ENCODE measurements around the gene OTOS.

Gene OTOS

DNA sequence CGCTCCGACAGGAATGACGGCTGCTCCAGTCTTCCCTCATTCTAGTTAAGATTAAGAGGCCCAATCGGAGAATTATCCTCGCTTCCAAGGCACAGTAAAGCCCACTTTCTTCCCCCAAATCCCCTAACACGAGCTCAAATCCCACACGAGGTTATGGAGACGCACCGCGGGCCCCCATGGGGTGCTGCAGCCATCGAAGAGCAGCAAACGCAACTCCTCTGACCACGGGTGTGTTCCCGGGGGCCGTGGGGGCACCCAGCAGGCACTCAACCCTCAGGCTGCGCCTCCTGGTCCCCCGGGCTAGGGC, 4.8 kb downstream of the OTOS start:
- DNase-seq = no peak

DNA sequence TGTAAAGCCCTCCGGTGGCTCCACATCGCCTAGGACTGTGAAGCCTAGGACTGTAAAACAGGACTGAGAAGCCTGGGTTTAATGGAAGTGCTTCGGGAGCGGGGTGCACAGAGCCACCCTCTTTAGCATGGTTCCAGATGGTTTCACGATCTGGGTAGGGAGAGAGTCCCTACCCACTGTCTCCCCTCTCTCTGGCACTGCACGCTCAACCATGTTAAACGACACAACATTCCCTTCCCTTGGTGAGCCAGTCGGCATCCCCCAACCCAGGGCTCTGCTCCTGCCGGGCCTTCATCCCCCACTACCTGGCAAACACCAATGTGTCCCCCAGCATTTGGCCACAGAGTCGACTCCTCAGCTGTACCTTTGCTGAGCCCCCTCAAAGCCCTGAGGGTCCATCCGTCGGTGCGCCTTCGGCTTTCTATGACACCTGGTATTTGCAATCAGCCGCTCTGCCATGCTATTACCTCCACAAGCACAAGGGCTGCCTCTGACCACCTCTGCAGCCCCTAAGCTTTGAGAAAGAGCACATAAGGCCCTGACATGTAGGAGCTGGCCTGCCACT, 5.4 kb downstream of the OTOS start:
- DNase-seq = no peak

DNA sequence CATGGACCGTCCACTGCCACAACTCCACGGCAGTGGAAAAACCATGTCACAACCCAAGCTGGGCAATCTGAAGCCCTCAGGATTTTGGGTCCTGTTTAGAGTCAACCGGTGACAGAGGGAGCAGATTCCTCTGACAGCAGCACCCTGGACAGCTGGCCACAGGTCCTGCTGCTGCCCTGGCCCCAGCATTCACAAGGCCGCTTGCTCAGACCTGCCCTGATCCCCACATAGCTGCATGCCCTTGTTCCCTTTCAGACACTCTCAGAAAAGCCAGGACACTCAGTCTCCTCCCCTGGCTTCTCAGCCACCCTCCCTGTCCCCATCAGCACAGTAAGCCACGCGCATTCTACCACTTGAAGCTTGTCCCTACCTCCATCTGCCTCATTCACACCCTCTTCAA, 6.0 kb downstream of the OTOS start:
- no peak for DNase-seq

DNA sequence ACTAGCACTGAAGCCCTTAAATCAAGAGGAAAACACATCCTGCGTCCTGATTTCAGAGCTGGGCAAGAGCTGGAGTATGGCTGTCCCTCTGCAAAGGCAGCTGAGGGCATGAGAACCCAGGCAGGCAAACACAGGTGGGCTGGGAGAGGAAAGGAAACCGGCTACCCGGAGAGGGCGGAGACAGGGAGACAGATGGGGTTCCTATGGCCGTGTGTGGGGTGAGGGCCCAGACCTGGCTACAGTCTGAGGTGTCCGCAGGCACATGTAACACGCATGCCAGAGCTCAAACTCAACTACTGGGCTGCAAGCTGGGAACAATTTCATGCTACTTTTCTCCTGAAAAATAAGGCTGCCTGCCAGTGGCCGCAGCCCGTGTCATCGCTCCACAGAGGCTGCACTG, 7.1 kb downstream of the OTOS start:
- DNase-seq = no peak

DNA sequence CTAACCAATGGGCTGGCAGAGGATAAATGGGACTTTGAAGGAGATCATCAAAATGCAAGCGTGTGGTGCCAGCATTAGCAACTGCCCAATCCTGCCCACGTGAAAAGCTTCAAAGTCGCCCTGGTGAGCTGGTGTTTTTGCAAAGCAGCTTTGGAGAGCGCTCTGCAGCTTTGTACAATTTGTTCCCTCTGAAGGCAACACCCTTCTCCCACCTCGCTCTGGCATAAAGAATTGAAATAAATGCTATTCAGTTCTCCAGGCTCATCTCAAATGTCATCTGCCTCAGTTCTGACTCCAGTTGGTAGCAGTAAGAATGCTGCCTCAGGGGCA, 7.8 kb downstream of the OTOS start:
- no peak for DNase-seq

DNA sequence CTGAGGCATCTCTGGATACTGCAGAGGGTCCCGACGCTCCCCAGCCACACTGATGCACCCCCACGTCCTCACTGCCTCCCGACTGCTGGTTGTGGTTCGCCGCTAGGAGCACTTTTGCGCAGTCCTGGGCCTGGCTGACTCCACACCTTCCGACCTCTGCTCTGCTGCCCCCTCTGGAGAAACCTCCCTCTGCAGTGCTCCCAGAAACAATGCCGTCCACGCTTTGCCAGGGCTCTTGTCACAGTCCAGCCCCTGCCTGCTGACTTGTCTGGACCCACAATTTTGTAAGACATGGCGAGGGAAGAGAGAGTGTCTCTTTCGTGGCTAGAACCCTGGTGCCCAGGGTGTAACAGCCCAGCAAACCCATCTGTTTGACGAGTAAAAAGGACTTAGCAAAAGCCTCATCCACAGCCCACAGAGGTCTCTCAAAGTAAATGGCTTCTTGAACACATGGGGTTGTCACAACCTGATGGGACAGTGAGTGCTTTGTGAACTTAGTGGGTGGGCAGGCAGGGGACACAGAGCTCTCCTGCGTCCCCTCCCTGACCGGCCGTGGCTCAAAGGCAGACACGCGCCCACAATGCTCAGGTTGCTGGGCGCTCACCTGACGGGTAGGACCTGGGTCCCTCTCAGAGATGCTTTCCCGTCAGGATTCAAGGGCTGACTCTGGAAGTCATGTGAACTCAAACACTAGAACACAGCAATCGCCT, 8.4 kb downstream of the OTOS start:
- DNase-seq = no peak

DNA sequence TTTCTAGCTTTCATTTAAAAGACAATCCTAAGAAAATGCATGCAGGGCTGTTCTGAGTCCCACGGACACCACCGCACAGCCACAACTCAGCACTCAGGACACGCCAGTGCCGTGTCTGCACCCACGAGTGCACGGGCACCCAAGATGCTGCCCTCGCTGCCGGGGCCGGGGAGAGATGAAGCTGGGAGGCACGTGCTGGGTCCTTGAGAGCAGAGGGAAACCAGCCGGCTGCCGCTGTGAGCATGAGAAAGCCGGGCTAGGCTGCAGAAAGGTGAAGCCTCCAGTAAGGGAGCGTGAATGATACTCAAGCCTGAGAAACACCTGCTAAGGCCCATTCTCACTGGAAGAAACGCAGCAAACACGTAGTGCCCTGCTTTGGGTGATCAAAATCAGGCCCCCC, 9.2 kb downstream of the OTOS start:
- no peak for DNase-seq

DNA sequence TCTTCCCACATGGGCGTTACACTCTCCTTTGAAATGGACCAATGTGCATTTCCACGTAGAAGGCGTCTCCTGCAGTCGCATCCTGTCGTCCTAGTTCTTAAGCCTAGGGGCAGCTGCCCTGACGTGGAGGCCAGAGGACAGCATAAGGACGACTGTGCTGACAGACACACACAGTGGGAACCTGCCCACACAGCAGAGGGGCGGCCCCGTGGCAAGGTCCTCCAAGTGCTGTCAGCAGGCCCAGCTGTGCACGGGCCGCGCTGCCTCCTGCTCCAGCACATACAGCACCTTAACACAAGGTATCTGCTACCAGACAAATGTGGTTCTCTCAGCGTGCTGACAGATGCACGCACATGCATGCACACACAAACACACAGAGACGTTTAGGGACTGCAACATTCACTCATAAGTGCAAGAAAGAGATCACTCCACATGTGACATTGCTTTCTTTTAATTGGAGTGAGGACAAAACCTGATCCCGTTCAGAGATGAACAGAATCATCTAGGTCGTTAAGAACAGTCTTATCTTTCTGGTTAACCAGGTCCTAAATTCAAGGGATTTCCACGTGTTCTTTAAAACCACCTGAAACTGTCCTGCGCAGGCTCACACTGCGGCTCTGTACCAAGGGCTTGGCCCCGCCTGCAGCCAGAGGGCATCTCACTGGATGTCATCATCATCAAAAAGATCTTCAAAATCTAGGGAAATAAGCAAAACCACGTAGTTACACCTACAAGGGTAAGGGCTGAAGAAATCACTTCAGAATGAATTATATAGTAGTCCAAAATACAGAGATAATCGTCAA, 9.9 kb downstream of the OTOS start:
- no peak for DNase-seq

DNA sequence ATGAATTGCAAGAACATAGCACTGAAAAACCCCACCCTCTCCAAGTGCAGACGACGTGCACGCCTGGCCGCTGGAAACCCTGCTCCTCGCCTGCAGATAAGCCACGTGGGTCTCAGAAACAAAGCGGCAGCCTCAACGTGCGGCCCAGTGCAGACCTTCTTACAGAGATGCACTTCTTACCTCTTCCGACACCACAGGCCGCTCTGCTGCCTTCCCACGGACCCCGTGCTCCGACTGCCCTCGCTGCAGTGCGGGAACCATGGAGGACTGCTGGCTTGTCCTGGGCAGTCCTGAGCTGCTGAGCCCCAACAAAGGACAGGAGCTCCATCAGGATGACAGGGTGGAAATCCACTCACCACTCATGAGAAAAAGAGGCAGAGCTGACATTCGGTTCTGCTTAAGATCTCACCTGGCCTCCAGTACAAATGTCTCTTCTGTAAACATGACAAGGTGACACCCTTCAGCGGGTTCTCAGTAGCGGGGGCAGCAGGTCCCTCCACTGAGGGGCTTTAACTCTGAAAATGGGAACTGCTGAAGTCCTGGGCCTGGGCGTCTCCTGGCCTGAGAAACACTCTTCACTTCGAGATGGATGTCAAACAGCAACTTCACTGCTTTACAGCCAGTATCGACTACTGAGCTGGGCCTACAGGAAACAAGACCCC, 10.6 kb downstream of the OTOS start:
- DNase-seq = no peak

DNA sequence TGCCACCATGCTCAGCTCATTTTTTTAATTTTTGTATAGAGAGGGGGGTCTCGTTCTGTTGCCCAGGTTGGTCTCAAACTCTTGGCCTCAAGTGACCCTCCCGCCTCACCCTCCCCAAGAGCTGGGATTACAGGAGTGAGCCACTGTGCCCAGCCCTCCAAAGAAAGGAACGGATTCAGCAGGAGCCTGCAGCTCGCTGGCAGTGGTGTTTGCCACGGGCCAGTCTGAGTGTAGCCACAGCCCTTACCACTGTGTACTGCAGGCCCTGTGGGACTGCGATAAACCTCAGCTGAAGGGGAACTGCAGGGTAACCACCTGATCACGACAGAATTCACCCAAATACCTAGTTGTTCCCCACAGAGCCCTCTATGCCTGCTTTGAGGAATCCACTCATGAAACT, 11.1 kb downstream of the OTOS start:
- no peak for DNase-seq

DNA sequence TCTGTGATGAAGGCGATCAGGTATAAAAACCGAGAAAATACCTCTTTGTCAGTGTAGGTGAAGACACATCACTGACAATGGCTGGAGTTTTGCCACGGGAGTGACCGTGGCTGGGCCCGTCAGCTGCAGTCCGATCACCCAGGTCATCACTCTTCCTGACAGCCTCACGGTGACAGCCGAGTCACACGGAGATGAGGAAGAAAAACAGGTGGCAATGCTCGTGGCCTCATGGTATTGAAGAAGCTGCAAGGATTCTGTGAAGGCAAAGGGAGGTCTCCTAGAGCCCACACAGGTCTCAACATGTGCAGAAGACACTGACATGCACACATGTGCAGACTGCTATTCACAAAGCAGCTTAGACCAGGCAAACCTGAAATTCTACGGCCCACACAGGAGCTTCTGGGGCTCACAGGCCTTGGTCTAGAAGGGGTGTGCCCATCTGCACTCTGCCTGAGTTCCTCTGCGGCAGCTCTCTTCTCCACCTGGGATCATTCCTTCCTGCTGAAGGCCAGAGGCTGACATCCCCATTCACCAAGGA, 11.8 kb downstream of the OTOS start:
- DNase-seq = no peak

DNA sequence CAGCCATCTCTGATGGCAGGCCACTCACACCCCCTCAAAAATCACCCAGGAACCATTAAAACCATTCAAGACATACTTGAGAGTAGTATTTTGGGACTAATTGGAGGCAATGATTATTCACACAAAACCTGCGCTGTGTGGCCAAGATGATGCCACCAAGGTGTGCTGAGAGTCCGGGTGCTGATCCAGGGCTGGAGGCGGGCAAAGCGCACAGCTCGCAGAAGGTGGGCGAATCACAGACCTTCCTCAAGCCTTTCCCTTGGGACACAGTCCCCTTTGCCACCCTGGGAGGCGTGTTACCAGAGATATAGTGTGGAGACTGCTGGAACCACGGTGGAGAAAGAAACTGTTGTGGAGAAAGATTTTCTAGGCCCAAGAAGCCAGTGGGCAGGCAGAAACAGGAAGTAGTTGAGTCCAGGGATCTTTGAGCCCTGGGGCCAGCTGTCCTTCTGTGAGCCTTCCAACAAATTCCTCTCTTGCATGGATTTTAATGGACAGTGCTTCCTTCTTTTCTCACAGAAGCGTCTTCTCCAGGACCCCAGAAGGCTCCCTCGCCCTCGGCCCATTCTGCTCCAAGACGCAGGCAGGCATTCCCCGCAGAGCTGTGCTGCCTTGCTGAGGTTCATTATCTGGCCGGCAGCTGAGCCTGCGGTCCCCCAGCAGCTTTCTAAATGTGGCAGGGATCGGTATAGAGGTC, 12.4 kb downstream of the OTOS start:
- no peak for DNase-seq

DNA sequence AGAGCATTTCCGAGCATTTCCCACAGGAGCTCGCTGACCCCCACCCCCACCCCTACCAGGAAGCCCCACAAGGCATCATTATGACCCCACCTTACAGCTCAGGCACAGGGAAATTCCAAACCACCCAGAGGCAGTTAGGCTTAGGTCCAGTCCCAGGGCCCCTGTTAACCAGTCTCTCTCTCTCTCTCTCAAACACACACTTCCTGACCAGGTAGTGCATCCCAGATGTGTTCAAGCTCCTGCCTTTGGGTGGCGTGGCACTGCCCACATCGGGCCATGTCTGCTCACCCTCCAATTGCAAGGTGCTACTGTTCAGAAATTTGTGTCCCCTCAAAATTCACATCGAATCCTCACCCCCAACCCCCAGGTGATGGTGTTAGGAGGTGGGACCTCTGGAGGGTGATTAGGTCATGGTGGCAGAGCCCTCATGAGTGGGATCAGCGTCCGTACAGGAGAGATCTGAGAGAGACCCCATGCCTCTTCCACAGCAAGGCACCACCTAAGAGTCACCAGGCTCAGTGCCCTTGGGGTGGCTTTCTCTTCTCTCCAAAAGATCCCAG, 13.2 kb downstream of the OTOS start:
- DNase-seq = no peak

DNA sequence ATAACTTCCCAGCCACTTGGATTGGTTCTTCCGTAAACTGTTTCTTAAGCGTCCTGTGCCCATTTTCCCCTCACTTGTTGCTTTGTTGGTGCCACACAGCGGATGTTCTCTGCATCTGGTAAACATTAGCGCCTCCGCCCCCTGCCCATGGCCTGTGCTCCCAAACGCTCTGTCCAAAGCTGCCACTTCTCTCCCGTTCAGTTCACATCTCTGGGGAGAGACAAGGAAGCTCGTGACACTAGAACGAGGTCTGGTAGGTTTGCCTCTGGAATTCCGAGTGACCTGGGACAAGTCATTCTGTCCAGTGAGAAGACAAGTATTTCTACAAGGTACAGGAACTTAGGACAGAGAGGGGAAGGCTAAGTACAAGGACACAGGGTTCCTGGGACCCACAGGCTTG, 13.7 kb downstream of the OTOS start:
- DNase-seq = no peak

DNA sequence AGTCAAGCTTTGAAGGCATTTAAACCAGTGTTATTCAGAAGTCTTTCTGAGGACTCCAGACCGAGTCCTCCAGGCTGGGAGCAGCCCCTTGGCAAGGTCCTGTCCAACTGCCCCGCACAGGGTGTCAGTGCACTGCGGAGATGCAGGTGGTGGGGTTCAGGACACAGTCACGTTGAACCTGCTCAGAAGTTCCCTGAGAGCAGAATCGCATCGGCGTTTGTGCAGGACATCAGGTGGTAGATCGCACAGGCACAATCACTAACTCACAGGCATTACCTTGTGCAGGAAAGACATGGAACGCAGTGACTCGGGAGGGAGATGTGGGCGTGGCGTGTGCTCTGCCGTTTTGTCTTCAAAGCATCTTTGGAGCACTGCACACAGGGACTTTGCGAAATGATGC, 14.7 kb downstream of the OTOS start:
- no peak for DNase-seq

DNA sequence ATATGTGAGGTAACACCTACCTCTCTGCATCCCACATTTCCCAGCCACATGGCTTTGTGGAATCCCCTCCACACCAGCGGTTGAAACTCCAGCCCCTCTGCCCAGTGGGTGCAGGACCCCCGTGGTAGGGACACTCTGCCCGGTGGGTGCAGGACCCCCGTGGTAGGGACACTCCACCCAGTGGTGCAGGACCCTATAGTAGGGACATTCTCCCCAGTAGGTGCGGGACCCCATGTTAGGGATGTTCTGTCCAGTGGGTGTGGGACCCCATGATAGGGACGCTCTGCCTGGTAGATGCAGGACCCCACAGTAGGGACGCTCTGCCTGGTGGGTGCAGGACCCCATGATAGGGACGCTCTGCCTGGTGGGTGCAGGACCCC, 15.8 kb downstream of the OTOS start:
- DNase-seq = no peak

DNA sequence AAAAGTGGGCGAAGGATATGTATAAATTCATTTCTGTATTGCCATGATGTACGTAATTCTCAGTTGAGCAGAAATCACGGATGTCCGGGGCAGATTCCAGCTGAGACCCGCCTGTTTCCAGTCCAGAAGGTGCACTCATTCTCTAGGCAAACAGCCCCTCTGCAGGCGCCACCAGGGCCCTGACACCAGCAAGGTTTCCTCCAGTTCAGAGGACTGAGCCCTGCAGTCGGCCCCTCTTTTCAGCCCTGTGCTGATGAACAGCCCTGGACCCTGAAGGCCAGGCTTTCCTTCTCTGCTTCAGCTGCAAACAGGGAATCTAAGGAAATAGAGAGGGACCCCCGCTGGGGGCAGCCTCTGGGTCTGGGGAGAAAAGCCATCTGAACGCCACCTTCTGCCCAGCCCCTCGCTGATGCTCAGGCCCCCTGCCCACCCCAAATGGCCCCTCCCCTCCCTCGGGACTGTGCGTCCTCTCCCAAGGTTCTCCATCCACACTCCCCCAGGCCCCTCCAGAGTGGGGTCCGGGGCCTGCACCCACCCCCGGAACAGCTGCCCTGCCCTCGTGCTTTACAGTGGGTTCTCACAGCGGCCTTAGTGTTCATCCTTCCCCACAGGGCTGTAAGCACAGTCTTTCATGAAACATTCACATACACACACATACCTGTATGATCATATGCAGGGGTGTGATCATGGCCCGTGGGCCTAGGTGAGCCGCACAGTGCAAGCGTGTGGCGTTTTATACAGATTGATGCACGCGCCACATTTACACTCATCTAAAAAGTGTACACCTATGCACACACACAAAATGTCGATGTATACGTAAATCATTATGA, 16.4 kb downstream of the OTOS start:
- no peak for DNase-seq

DNA sequence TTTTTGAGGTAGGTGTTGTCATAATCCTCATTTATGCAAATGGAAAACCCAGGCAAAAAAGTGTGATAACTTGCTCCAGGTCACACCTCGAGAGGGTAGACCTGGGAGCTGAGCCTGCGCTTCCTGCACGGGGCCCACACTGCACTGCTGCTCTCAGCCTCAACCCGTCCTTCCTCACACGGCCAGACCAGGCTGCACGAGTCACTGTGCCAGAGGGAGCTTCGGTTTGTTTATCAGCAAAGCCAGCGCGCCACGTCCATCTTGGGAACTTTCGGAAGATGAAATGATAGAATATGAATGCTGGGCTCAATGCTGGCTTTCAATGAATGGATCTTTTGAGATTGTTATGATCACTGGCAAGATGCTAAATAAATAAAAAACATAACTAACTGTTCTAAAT, 18.8 kb downstream of the OTOS start:
- no peak for DNase-seq

DNA sequence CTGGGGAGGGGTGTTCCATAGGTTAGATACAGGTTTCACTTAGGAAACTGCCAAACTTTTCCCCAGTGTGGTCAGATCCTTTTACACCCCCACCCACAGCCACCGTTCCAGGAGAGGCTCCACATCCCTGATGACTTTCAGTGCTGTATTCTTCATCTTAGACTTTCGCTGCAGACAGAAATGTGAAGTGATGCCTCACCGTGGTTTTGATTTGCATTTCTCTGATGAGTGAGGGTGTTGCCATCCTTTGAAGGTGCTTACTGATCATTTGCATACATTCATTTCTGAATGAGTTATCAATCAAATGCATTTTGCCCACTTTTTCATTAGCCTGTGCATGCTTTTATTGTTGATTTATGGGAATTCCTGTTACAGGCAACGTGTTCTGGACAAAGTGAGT, 19.3 kb downstream of the OTOS start:
- no peak for DNase-seq

DNA sequence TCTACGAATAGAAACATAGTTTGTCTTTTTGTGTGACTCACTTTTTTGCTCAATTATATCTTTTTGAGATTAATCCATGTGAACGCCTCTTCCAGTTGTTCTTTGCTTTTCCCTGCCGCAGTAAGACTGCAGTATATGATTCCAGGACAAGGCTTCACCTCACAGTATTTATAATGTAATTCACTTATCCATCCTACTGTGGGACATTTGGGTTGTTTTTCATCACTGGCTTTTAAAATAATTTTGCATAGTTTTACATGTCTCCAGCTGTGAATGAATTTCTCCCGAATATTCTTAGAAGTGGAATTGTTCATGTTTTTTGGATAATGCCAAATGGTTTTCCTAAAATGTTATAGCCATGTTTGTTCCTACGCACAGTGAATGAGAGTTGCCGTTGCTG, 26.2 kb downstream of the OTOS start:
- DNase-seq = no peak

DNA sequence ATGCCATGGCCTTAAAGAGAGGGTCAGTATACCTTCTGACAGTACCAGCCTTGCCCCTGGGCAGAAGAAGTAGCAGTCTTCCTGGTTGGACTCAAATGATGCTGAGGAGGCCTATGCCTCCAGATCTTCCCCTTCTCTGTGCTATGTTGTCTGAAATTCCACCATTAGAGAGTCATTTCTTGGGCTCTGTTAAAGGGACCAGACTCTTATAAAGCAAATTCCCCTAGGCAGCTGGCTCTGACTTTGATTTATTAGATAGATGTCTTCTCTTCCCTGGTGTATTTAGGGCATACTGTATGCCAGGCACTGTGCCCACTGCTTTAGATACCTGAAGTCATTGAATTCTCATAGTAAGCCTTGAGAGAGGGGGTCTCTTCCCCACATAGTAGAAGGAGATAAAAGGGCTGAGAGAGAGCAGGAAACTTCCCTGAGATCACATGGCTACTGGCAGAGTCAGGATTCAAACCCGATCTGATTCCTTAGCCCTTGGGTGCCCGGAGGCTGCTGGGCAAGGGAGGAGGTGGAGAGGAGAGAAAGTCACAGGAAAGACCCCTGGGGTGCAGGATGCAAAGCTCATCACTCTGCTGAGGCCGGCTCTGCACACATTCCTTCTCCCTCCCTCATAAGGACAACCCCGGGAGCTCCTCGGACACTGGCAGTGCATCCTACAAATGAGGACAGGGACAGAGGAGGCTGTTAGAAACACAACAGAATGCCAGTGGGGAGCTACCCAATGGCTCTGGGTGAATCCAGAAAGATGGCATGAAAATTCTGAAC, 27.4 kb downstream of the OTOS start:
- DNase-seq = no peak
